HepG2 (cell line): Measurements from ENCODE around the gene AP1AR. TPM values are rescaled to one million over a fixed set of nuclear protein-coding genes. Genes with fewer than 3 reads are reported as not detected.

Experiments
- ATAC-seq: fragments of 200-7000 bp; cut with Tn5 transposase; 3 replicates; pipeline ENCODE4 v1.9.1; 2020; ENCODE audit warnings: mild to moderate bottlenecking, moderate library complexity
- BruUV-seq: library from RNA; stranded (reverse); fragments of 400-500 nt; replicated peaks from 2 replicates; lab custom pipeline; 2021; lab: Mats Ljungman, UMichigan
- CTCF ChIA-PET: fragments of 300-600 bp; formaldehyde crosslinking; extraction: SDS; loops from one replicate; lab custom pipeline; 2021; ENCODE audit warnings: low total read pairs, inconsistent platforms, low intra/inter-chr PET ratio; lab: Yijun Ruan, JAX
- POLR2A ChIA-PET: fragments of 350-600 bp; sonication (Branson Sonifier 250); formaldehyde crosslinking; loops from one replicate; lab custom pipeline; 2020; ENCODE audit warnings: antibody characterized with exemption, inconsistent platforms; lab: Yijun Ruan, JAX
- DNase-seq: peaks from one replicate; pipeline ENCODE4 v3.0.0-alpha.2; 2015; ENCODE audit warnings: low spot score
- FAIRE-seq: peaks from 3 replicates; lab custom pipeline; 2011; peaks lifted over from hg19 to GRCh38; lab: Jason Lieb, UNC
- H2AFZ ChIP-seq: one replicate; pipeline ENCODE4 v1.6.1; 2011; ENCODE audit warnings: low read length, inconsistent platforms
- H3K27ac ChIP-seq: fragments of 300-600 bp; 3 replicates; pipeline ENCODE4 v1.8.0; 2011; ENCODE audit warnings: mixed run types, mild to moderate bottlenecking, mixed read lengths, low read length, inconsistent platforms; ENCODE audit not compliant: insufficient read depth; ENCODE audit errors: extremely low read length
- H3K27me3 ChIP-seq, 2 experiments: fragments of 200-600 bp in 1 of 2; 2 replicates in 1 of 2; 3 replicates in 1 of 2; pipeline versions ENCODE4 v1.6.0 to v1.8.0; 2011; ENCODE audit warnings: low read length in 2 of 2, mild to moderate bottlenecking in 2 of 2, moderate library complexity in 2 of 2, inconsistent platforms in 1 of 2; ENCODE audit not compliant: insufficient read depth in 2 of 2, control insufficient read depth in 1 of 2
- H3K36me3 ChIP-seq, 2 experiments: fragments of 200-600 bp in 1 of 2; replicated peaks in 1 of 2; 2 replicates in 1 of 2; 3 replicates in 1 of 2; pipeline versions ENCODE4 v1.5.1 to v1.8.0; 2011; ENCODE audit warnings: low read length in 2 of 2, inconsistent platforms in 1 of 2; ENCODE audit not compliant: insufficient read depth in 2 of 2, control insufficient read depth in 1 of 2
- H3K4me1 ChIP-seq: 2 replicates; pipeline ENCODE4 v1.5.1; 2012; ENCODE audit warnings: low read length, inconsistent platforms; ENCODE audit not compliant: insufficient read depth
- H3K4me2 ChIP-seq: 2 replicates; pipeline ENCODE4 v1.6.0; 2011; ENCODE audit warnings: low read depth, low read length, inconsistent platforms
- H3K4me3 ChIP-seq, 3 experiments: fragments of 200-600 bp in 1 of 3; sonication (generic), shearing (Covaris generic) in 1 of 3; replicated peaks in 1 of 3; 2 replicates each; pipeline ENCODE4 v1.5.1; 2011 to 2016; ENCODE audit warnings: low read length in 3 of 3, inconsistent platforms in 2 of 3, low read depth in 2 of 3, mild to moderate bottlenecking in 2 of 3, control low read depth in 1 of 3, mixed read lengths in 1 of 3; ENCODE audit not compliant: insufficient read depth in 1 of 3
- H3K79me2 ChIP-seq: one replicate; pipeline ENCODE4 v1.6.1; 2011; ENCODE audit warnings: low read length, inconsistent platforms; ENCODE audit not compliant: insufficient read depth
- H3K9ac ChIP-seq: 2 replicates; pipeline ENCODE4 v1.6.0; 2011; ENCODE audit warnings: mild to moderate bottlenecking, low read depth, low read length, inconsistent platforms; ENCODE audit not compliant: insufficient read depth
- H3K9me3 ChIP-seq: 2 replicates; pipeline ENCODE4 v1.5.1; 2012; ENCODE audit warnings: mild to moderate bottlenecking, low read length
- H4K20me1 ChIP-seq: 2 replicates; pipeline ENCODE4 v1.6.0; 2011; ENCODE audit warnings: inconsistent platforms, mild to moderate bottlenecking, low read length, moderate library complexity; ENCODE audit not compliant: insufficient read depth
- BCL6 ChIP-seq: IDR thresholded peaks from 2 replicates; pipeline ENCODE4 v1.6.1; 2016; ENCODE audit warnings: missing genetic modification reagents, missing compliant biosample characterization
- CEBPB ChIP-seq: IDR thresholded peaks from 2 replicates; pipeline ENCODE4 v1.6.1; 2011; ENCODE audit warnings: low read depth, low read length, improper control_type of control experiment, borderline replicate concordance
- CEBPG ChIP-seq: IDR thresholded peaks from 2 replicates; pipeline ENCODE4 v1.6.1; 2016
- CTCF ChIP-seq: sonication (generic); formaldehyde crosslinking; IDR thresholded peaks from 2 replicates; pipeline ENCODE4 v1.5.0; 2020; ENCODE audit warnings: mild to moderate bottlenecking, missing genetic modification reagents, moderate library complexity
- GATAD2A ChIP-seq: IDR thresholded peaks from 2 replicates; pipeline ENCODE4 v1.6.1; 2016
- MYNN ChIP-seq: sonication (generic); formaldehyde crosslinking; IDR thresholded peaks from 2 replicates; pipeline ENCODE4 v1.4.0; 2020; ENCODE audit warnings: mild to moderate bottlenecking, low read depth, missing genetic modification reagents
- NR1H2 ChIP-seq: sonication (generic); formaldehyde crosslinking; IDR thresholded peaks from 2 replicates; pipeline ENCODE4 v1.8.1; 2022; ENCODE audit warnings: low read depth, missing genetic modification reagents, borderline replicate concordance
- SMC3 ChIP-seq: IDR thresholded peaks from 2 replicates; pipeline ENCODE4 v1.6.1; 2011; ENCODE audit warnings: low read length, improper control_type of control experiment
- STAG1 ChIP-seq: sonication (generic); formaldehyde crosslinking; IDR thresholded peaks from 2 replicates; pipeline ENCODE4 v1.4.0; 2020; ENCODE audit warnings: missing genetic modification reagents
- ZBTB46 ChIP-seq: sonication (generic); formaldehyde crosslinking; IDR thresholded peaks from 2 replicates; pipeline ENCODE4 v1.4.0; 2020; ENCODE audit warnings: mild to moderate bottlenecking, missing genetic modification reagents, borderline replicate concordance
- ZNF362 ChIP-seq: sonication (generic); formaldehyde crosslinking; IDR thresholded peaks from 2 replicates; pipeline ENCODE4 v1.4.0; 2020; ENCODE audit warnings: missing genetic modification reagents, mild to moderate bottlenecking, borderline replicate concordance
- WGBS: methylation state at CpG from one replicate; pipeline ENCODE4 v1.1.6; 2017; ENCODE audit warnings: low lambda C conversion rate; 5-methylcytosine and 5-hydroxymethylcytosine counted together
- in situ Hi-C: cut with HindIII; loops from 2 replicates; pipeline ENCODE4 v1.10.0; 2017; ENCODE audit warnings: low pct_unique_long_range_greater_than_20kb; ENCODE audit not compliant: extremely low pct_ligation_motif_present
- intact Hi-C: fragments of 100-400 bp; cut with micrococcal nuclease; formaldehyde crosslinking; loops from one replicate; pipeline ENCODE4 v1.10.0; 2022; ENCODE audit not compliant: unreplicated experiment
- polyA plus RNA-seq, 8 experiments: library from polyadenylated mRNA; depleted of rRNA in 3 of 8; stranded (reverse) in 7 of 8; unstranded in 1 of 8; fragments of >200 nt; fragmentation: Illumina TruSeq in 4 of 8; extraction: Trizol in 4 of 8; gene quantifications; 2 replicates each; pipeline versions ENCODE4 v1.2.1 to v1.2.3, GENCODE V29; 2011 to 2016; ENCODE audit warnings: low read depth in 4 of 8, missing spikeins in 1 of 8, mixed read lengths in 1 of 8; ENCODE audit not compliant: insufficient read depth in 1 of 8
- total RNA-seq, 5 experiments: library from RNA; depleted of rRNA; stranded (reverse); fragments of >200 nt; fragmentation: Illumina TruSeq; extraction: Trizol; gene quantifications; 2 replicates each; pipeline ENCODE4 v1.2.3, GENCODE V29; 2016; ENCODE audit warnings: low read depth in 1 of 5

Gene AP1AR
- total and polyA plus RNA-seq, 2 of the 13 experiments (the other 11 are each of a cell fraction or from before 2014, with no cell fraction given), result 24.9 to 39.9 TPM

DNA sequence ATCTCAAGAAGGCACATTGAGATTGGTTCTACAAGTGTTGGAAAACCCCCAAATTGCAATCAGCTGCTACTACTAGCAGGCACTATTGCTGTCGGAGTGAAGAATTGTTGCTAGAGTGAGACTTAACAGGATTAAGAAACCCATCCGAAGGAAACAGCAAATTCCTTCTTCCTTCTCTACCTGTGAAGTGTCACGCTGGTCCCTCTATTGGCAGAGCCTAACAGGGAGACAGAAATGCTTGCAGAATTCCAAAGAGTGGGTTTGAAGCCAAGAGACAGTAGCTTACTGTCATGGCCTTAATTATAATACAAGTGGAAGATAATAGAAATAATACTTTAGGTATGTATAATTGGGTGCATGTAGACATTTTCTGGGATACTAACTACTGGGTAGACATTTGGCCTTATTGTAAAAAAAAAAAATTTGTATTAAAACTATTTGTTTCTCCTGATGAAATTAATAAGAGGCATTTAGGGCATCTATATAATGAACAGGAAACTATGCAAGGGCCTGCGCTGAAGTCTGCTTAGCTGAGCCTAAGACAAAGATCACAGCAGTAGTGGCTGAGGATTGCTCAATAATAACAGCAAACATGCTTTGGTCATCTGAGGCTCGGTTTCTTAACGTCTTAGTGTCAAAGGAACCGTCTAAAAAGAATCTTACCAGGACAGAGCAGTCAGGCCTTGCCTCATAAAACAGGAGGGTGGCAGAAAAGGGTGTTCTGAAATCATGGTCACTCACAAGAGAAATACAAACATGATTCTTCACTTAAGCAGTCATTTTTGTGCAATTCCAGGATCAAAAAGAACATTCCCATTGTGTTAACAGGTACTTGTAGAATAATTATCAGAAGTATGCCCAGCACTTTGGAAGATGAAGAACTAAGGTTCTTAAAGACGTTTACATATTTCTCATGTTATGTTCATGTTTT lies 45.6 kb upstream of the AP1AR start:
- H2AFZ ChIP-seq, result peak overlapping the region; percentile 40
- no peak overlapping the region for H3K4me3 ChIP-seq
- intact Hi-C loops, result no loop called here
- peaks cover 25% of the 10 kb centered on the region for H3K4me1 ChIP-seq
- CTCF ChIA-PET, result no interaction called here
- DNase-seq (no peak), ATAC-seq (no peak), FAIRE-seq (no peak)
- no peaks in the 10 kb centered on the region for H3K27me3 ChIP-seq
- H4K20me1 ChIP-seq, result no peaks in the 10 kb centered on the region
- in situ Hi-C loops, result no loop called here
- H3K79me2 ChIP-seq, result no peaks in the 10 kb centered on the region
- POLR2A ChIA-PET, result no interaction called here
- no peak overlapping the region for H3K4me2 ChIP-seq
- TF ChIP-seq CEBPG (CRISPR knock-in tag) (peak; percentile 82), GATAD2A (CRISPR knock-in tag) (0 out of 2 replicates have a peak, but pooled peaks have one; percentile 28), CEBPB (peak; percentile 78), NR1H2 (CRISPR knock-in tag) (no peak), MYNN (CRISPR knock-in tag) (no peak)
- no peaks in the 10 kb centered on the region for H3K36me3 ChIP-seq
- no peak overlapping the region for H3K9ac ChIP-seq
- WGBS, result 50% methylated on average over 8 of the region's 8 CpGs
- no peaks in the 10 kb centered on the region for H3K9me3 ChIP-seq
- H3K27ac ChIP-seq, result no peak overlapping the region
- BruUV-seq, result no TSS peak

- ChIA-PET POLR2A (interaction anchor here (1.6 kb wide), 1 partner anchor 42 kb away, joined by 6 read pairs; the partner anchor contains the start of gene AP1AR), CTCF (interaction anchor here (2.0 kb wide), 1 partner anchor 90 kb away, joined by 8 read pairs; no protein-coding TSS in a partner anchor)
- BruUV-seq, result no TSS peak
- in situ Hi-C loops (no loop called here), intact Hi-C loops (no loop called here)
- Histone ChIP-seq H3K79me2 (no peaks in the 10 kb centered on the region), H2AFZ (no peak overlapping the region), H3K4me1 (peaks cover 10% of the 10 kb centered on the region; the same call in 1 of the 2 replicates), H3K27me3 (no peaks in the 10 kb centered on the region), H3K27ac (no peak overlapping the region), H3K36me3 (no peaks in the 10 kb centered on the region), H3K9me3 (no peaks in the 10 kb centered on the region), H4K20me1 (no peaks in the 10 kb centered on the region), H3K9ac (no peak overlapping the region), H3K4me2 (no peak overlapping the region), H3K4me3 (no peak overlapping the region)
- DNase-seq (no peak), ATAC-seq (peak; percentile 47; the same call in 2 of the 3 replicates), FAIRE-seq (no peak)
- TF ChIP-seq STAG1 (CRISPR knock-in tag) (peak; percentile 44), CTCF (peak; percentile 13; the same call in 1 of the 2 replicates), SMC3 (0 out of 2 replicates have a peak, but pooled peaks have one; percentile 4), ZBTB46 (CRISPR knock-in tag) (no peak), ZNF362 (CRISPR knock-in tag) (peak; percentile 70), BCL6 (CRISPR knock-in tag) (peak; percentile 72)
- WGBS, result 44% methylated on average over 2 of the region's 2 CpGs
Observed at GRCh38 chr4:112189754-112190153, 41.8 kb upstream of the AP1AR start.
